Measurements from ENCODE around the gene CDH13.

DNA sequence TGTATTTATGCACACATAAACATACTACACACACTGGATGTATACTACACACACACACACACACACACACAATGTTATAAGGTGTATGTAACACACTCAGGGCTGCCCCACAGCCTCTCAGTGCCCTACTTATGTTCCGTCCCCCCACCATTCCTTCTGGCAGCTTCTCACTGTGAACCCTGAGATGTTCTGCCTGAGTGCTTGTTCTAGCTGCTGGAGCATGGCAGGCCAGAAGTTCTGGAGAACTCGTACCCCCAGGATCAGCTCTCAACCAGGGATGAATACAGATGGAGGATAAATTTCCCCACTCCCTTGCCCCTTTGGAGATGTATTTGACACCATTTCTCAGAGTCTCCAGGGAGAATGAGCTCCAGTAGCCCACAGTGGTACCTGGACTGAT is 76.4 kb downstream of the CDH13 start:
- TF ChIP-seq ZNF214 (tag by site-specific recombination; IDR thresholded peaks at IDR 0.05; ENCODE audit: borderline replicate concordance): no peak
- TF ChIP-seq TCF7L2 (IDR thresholded peaks at IDR 0.05; ENCODE audit: borderline replicate concordance, low read depth, low read length): no peak
- TF ChIP-seq, protein P1, sequence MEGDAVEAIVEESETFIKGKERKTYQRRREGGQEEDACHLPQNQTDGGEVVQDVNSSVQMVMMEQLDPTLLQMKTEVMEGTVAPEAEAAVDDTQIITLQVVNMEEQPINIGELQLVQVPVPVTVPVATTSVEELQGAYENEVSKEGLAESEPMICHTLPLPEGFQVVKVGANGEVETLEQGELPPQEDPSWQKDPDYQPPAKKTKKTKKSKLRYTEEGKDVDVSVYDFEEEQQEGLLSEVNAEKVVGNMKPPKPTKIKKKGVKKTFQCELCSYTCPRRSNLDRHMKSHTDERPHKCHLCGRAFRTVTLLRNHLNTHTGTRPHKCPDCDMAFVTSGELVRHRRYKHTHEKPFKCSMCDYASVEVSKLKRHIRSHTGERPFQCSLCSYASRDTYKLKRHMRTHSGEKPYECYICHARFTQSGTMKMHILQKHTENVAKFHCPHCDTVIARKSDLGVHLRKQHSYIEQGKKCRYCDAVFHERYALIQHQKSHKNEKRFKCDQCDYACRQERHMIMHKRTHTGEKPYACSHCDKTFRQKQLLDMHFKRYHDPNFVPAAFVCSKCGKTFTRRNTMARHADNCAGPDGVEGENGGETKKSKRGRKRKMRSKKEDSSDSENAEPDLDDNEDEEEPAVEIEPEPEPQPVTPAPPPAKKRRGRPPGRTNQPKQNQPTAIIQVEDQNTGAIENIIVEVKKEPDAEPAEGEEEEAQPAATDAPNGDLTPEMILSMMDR (tag by site-specific recombination; IDR thresholded peaks at IDR 0.05): no peak
- no peak for TF ChIP-seq ZNF274 (IDR thresholded peaks at IDR 0.05; ENCODE audit: low read length)
- TF ChIP-seq ZNF274 (tag by site-specific recombination; IDR thresholded peaks at IDR 0.05; ENCODE audit: borderline replicate concordance): no peak
- TF ChIP-seq ZNF10 (tag by site-specific recombination; IDR thresholded peaks at IDR 0.05): no peak
- no peak for TF ChIP-seq ZNF2 (tag by site-specific recombination; IDR thresholded peaks at IDR 0.05)
- TF ChIP-seq ZNF624 (tag by site-specific recombination; IDR thresholded peaks at IDR 0.05): no peak
- TF ChIP-seq SP2 (tag by site-specific recombination; IDR thresholded peaks at IDR 0.05): no peak
- TF ChIP-seq ZNF239 (tag by site-specific recombination; IDR thresholded peaks at IDR 0.05): no peak
- TF ChIP-seq ZNF658 (tag by site-specific recombination; IDR thresholded peaks at IDR 0.05): no peak

Measured in HEK293 (cell line).